IMR-90 (cell line): Measurements from ENCODE around the gene LRRC3C.

Experiments
- CEBPB ChIP-seq: IDR thresholded peaks from 2 replicates; pipeline ENCODE4 v1.6.1; 2012; ENCODE audit warnings: low read depth, low read length, improper control_type of control experiment
- POLR2A ChIP-seq: IDR thresholded peaks from 2 replicates; pipeline ENCODE4 v1.6.1; 2012; ENCODE audit warnings: mild to moderate bottlenecking, low read depth, low read length
- SMC3 ChIP-seq: fragments of 150-350 bp; IDR thresholded peaks from 2 replicates; pipeline ENCODE4 v1.6.1; 2016; ENCODE audit warnings: low read depth, mild to moderate bottlenecking, antibody characterized with exemption, low read length, moderate library complexity
- TF ChIP-seq, protein P1 (sequence below): conservative IDR thresholded peaks from 2 replicates; pipeline ENCODE4 v1.5.1; 2012; ENCODE audit warnings: mild to moderate bottlenecking, low read depth, low read length, improper control_type of control experiment

DNA sequence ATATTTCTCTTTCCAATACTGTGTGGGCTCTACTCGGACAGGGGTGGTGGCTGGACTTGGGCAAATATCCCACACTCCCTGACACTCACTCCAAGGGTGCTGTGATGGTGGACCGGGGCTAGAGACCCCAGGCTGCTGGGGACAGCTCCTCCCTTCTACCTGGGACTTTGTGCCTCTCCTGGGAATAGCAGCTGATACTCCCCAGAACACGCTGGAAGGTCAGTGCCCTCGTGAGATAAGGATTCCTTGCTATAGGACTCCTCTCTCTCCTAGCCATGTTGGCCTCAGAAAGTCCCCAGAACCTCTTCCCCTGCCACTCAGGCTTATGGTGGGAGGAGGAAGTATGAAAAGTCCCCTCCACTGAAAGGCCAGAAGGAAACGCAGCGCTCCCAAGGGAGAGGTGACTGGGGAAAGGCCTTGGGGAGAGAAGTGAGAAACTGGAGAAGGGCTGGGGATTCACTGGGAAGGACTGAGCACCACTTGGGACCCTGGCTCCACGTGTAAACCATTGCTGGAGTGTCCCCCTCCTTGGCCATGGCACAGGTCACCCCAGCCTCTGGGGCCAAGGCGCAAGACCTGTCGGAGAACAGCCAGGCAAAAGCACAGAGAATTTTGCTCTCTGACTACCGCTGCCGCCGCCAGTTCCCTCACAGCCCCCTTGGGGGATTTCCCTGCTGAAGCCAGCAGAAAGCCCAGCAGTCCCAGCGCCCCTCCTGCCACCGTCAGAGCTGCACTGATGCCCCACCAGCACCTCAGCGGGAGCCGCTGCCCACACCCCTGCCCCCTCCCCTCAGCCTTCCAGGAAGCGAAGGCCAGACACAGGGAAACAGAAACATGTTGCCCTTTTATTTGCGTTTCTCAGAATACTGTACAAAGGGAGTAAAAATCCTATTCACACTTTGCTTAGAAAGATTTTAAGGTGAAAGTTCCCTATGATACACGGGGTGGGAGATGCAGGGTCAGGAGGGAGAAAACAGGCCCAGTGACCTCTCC lies 7.0 kb upstream of the LRRC3C start:
- TF ChIP-seq SMC3 (no peak), CEBPB (no peak), POLR2A (no peak)
- TF ChIP-seq, protein P1, sequence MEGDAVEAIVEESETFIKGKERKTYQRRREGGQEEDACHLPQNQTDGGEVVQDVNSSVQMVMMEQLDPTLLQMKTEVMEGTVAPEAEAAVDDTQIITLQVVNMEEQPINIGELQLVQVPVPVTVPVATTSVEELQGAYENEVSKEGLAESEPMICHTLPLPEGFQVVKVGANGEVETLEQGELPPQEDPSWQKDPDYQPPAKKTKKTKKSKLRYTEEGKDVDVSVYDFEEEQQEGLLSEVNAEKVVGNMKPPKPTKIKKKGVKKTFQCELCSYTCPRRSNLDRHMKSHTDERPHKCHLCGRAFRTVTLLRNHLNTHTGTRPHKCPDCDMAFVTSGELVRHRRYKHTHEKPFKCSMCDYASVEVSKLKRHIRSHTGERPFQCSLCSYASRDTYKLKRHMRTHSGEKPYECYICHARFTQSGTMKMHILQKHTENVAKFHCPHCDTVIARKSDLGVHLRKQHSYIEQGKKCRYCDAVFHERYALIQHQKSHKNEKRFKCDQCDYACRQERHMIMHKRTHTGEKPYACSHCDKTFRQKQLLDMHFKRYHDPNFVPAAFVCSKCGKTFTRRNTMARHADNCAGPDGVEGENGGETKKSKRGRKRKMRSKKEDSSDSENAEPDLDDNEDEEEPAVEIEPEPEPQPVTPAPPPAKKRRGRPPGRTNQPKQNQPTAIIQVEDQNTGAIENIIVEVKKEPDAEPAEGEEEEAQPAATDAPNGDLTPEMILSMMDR, result no peak
